Keratinocyte (primary cell): ENCODE data around the gene TFF1.

Experiments used
- CTCF ChIP-seq, 3 experiments: IDR thresholded peaks in 1 of 3; conservative IDR thresholded peaks in 1 of 3; optimal IDR thresholded peaks in 1 of 3; 2 replicates in 2 of 3; 3 replicates in 1 of 3; pipeline versions ENCODE3 to v1.5.1; 2011; ENCODE audit warnings: low read length in 3 of 3, mild to moderate bottlenecking in 3 of 3, moderate library complexity in 2 of 3, control low read depth in 1 of 3, inconsistent platforms in 1 of 3; ENCODE audit not compliant: insufficient read depth in 2 of 3; ENCODE audit errors: extremely low read depth in 1 of 3
- EZH2 ChIP-seq: IDR thresholded peaks from one replicate; pipeline ENCODE4 v1.6.1; 2012; ENCODE audit warnings: inconsistent platforms, mild to moderate bottlenecking, low read length, moderate library complexity

DNA sequence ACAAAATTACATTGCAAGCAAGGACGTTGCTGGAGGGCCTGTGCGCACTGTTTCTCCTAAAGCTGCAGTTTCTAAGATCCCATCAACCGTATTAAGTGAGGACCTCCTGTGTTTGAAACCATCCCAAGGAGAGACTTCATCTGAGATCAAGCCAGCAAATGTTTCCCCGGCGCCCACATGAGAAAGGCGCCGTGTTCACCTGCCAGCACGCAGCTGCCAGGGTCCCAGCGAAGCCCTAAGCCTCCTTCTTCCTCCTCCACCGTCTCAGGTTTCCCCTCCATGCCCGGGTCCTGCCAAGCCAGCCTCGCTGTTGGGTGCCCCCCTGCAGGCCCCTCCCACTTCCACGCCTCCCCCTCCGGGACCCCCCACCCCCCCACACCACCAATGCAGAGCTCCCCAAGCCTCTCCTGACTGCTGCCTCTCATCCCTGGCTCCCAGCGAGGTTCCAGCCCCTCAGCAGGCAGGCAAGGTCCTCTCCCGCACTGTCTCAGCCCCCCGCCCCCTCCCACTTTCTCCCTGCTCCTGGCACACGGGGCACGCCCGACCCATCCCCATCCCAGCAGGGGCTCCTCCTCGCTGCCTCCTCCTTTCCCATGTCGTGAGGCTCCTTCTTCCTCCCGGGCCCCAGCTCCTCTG lies 8.6 kb upstream of the TFF1 start:
- TF ChIP-seq CTCF (optimal IDR thresholded peaks at IDR 0.05 in 1 of 3, IDR thresholded peaks at IDR 0.05 in 1 of 3, conservative IDR thresholded peaks at IDR 0.05 in 1 of 3; ENCODE audit: extremely low read depth in 1 of 3, insufficient read depth in 2 of 3, low read length in 3 of 3) (no peak), EZH2 (no peak)
